Neuronal stem cell (in vitro differentiated cells): ENCODE data around the gene ZFYVE9.

Experiments used
- DNase-seq: peaks from one replicate; pipeline ENCODE4 v3.0.0-alpha.2; 2013; ENCODE audit warnings: low spot score
- H2AFZ ChIP-seq: one replicate; pipeline ENCODE4 v1.6.1; 2013; ENCODE audit warnings: mild to moderate bottlenecking, low read length, inconsistent platforms
- H2AK5ac ChIP-seq: 2 replicates; pipeline ENCODE4 v1.6.1; 2013; ENCODE audit warnings: low read depth, mild to moderate bottlenecking, inconsistent platforms, low read length, moderate library complexity, mixed read lengths
- H2BK120ac ChIP-seq: 2 replicates; pipeline ENCODE4 v1.6.1; 2013; ENCODE audit warnings: low read depth, mild to moderate bottlenecking, inconsistent platforms, low read length, moderate library complexity, mixed read lengths
- H2BK12ac ChIP-seq: one replicate; pipeline ENCODE4 v1.6.1; 2013; ENCODE audit warnings: low read length, inconsistent platforms
- H2BK15ac ChIP-seq: 2 replicates; pipeline ENCODE4 v1.6.1; 2013; ENCODE audit warnings: mild to moderate bottlenecking, low read length, inconsistent platforms, mixed read lengths
- H2BK5ac ChIP-seq: one replicate; pipeline ENCODE4 v1.6.1; 2013; ENCODE audit warnings: inconsistent platforms, mild to moderate bottlenecking, low read length, moderate library complexity
- H3K14ac ChIP-seq: one replicate; pipeline ENCODE4 v1.6.1; 2013; ENCODE audit warnings: low read length, inconsistent platforms
- H3K18ac ChIP-seq: 2 replicates; pipeline ENCODE4 v1.6.1; 2013; ENCODE audit warnings: low read length, inconsistent platforms
- H3K23ac ChIP-seq: 2 replicates; pipeline ENCODE4 v1.6.1; 2013; ENCODE audit warnings: low read depth, mild to moderate bottlenecking, mixed read lengths, low read length, inconsistent platforms; ENCODE audit not compliant: poor library complexity
- H3K27ac ChIP-seq: replicated peaks from 3 replicates; pipeline ENCODE4 v1.5.1; 2013; ENCODE audit warnings: low read length, inconsistent platforms
- H3K27me3 ChIP-seq, 3 experiments: 2 replicates each; pipeline ENCODE4 v1.6.1; 2013; ENCODE audit warnings: low read length in 3 of 3, mild to moderate bottlenecking in 2 of 3, inconsistent platforms in 1 of 3, low read depth in 1 of 3, mixed read lengths in 1 of 3, moderate library complexity in 1 of 3; ENCODE audit not compliant: control insufficient read depth in 3 of 3, insufficient read depth in 3 of 3
- H3K36me3 ChIP-seq, 2 donors: replicated peaks in 1 of 2; 2 replicates each; pipeline ENCODE4 v1.6.1; 2013; ENCODE audit warnings: low read length in 2 of 2; ENCODE audit not compliant: control insufficient read depth in 2 of 2, insufficient read depth in 2 of 2
- H3K4ac ChIP-seq: 2 replicates; pipeline ENCODE4 v1.6.1; 2013; ENCODE audit warnings: inconsistent platforms, mild to moderate bottlenecking, low read length, moderate library complexity
- H3K4me1 ChIP-seq, 2 donors: 1 replicate in 1 of 2; 2 replicates in 1 of 2; pipeline ENCODE4 v1.6.1; 2013; ENCODE audit warnings: low read length in 2 of 2, low read depth in 1 of 2; ENCODE audit not compliant: control insufficient read depth in 2 of 2, insufficient read depth in 1 of 2
- H3K4me2 ChIP-seq: one replicate; pipeline ENCODE4 v1.6.1; 2013; ENCODE audit warnings: mild to moderate bottlenecking, low read length, inconsistent platforms; ENCODE audit not compliant: insufficient read depth, poor library complexity, severe bottlenecking
- H3K4me3 ChIP-seq, 2 donors: 2 replicates each; pipeline ENCODE4 v1.5.1; 2013; ENCODE audit warnings: low read length in 2 of 2, mild to moderate bottlenecking in 2 of 2, inconsistent platforms in 1 of 2, moderate library complexity in 1 of 2
- H3K79me1 ChIP-seq: one replicate; pipeline ENCODE4 v1.6.1; 2013; ENCODE audit warnings: low read depth, mild to moderate bottlenecking, inconsistent platforms, low read length, moderate library complexity
- H3K9ac ChIP-seq: one replicate; pipeline ENCODE4 v1.6.1; 2013; ENCODE audit warnings: mild to moderate bottlenecking, low read depth, low read length, inconsistent platforms; ENCODE audit not compliant: poor library complexity
- H3K9me3 ChIP-seq, 2 donors: replicated peaks in 1 of 2; 2 replicates each; pipeline versions ENCODE3 to v1.6.1; 2013; ENCODE audit warnings: low read length in 2 of 2, mild to moderate bottlenecking in 2 of 2, inconsistent platforms in 1 of 2, low read depth in 1 of 2, mixed read lengths in 1 of 2, moderate library complexity in 1 of 2; ENCODE audit not compliant: control insufficient read depth in 2 of 2, insufficient read depth in 1 of 2
- H4K8ac ChIP-seq: one replicate; pipeline ENCODE4 v1.6.1; 2013; ENCODE audit warnings: low read depth, mild to moderate bottlenecking, inconsistent platforms, low read length, moderate library complexity
- H4K91ac ChIP-seq: one replicate; pipeline ENCODE4 v1.6.1; 2013; ENCODE audit warnings: low read length, low read depth, mild to moderate bottlenecking, inconsistent platforms; ENCODE audit not compliant: poor library complexity
- WGBS, 2 donors: extraction: QIAGEN DNeasy Blood & Tissue Kit; methylation state at CpG; one replicate each; pipeline ENCODE4 v1.1.7; 2013; ENCODE audit warnings: missing lambda C conversion rate in 2 of 2, mixed read lengths in 1 of 2; ENCODE audit not compliant: insufficient read length in 2 of 2, insufficient replicate concordance in 1 of 2; ENCODE audit errors: extremely low coverage in 2 of 2; 5-methylcytosine and 5-hydroxymethylcytosine counted together

Gene ZFYVE9

DNA sequence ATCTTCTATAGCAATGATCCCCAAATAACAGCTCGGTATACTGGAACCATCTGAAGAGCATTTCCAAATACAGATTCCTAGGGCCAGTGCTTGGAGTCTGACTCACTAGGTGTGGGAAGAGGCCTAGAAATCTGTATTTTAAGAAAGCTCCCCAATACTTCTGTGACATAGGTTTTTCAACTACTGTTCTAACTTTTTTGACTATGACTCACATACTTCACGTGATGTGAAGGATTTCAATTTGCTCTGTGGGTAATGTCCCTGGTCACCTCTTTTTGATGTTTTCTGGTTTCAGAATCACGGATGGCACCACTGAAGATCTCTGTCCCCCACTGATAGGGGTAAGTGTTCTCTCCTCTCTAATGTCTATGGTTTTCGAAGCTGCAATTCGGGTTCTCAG is 251.3 kb downstream of the ZFYVE9 start:
- H3K23ac ChIP-seq, result no peak overlapping the region
- DNase-seq, result no peak
- no peak overlapping the region for H2BK5ac ChIP-seq
- H3K9ac ChIP-seq, result no peak overlapping the region
- H2BK15ac ChIP-seq, result no peak overlapping the region
- no peak overlapping the region for H3K18ac ChIP-seq
- H3K4ac ChIP-seq, result no peak overlapping the region
- H3K27ac ChIP-seq, result no peak overlapping the region
- H3K9me3 ChIP-seq, result no peaks in the 10 kb centered on the region
- H3K14ac ChIP-seq, result no peak overlapping the region
- no peak overlapping the region for H4K8ac ChIP-seq
- no peaks in the 10 kb centered on the region for H3K27me3 ChIP-seq
- peaks cover 42 to 94% of the 10 kb centered on the region in 2 donors for H3K36me3 ChIP-seq
- no peak overlapping the region for H2AK5ac ChIP-seq
- no peak overlapping the region for H2AFZ ChIP-seq
- H3K79me1 ChIP-seq, result no peaks in the 10 kb centered on the region
- no peak overlapping the region for H2BK12ac ChIP-seq
- H3K4me3 ChIP-seq, result no peak overlapping the region
- H4K91ac ChIP-seq, result no peak overlapping the region
- no peak overlapping the region for H2BK120ac ChIP-seq
- H3K4me1 ChIP-seq, result no peaks in the 10 kb centered on the region
- H3K4me2 ChIP-seq, result no peak overlapping the region
- no CpG with 5 or more reads among the region's 5 CpGs for WGBS, 2 donors
